ENCODE measurements around the gene FBXO36.
A peak's percentile ranks its signal among the peaks of the same experiment; 100 is the strongest.
"Not testable (repeated sequence)": the region's sequence is repeated elsewhere in the genome, so short reads cannot be mapped to it uniquely, and the experiment has no call there.

Gene FBXO36

DNA sequence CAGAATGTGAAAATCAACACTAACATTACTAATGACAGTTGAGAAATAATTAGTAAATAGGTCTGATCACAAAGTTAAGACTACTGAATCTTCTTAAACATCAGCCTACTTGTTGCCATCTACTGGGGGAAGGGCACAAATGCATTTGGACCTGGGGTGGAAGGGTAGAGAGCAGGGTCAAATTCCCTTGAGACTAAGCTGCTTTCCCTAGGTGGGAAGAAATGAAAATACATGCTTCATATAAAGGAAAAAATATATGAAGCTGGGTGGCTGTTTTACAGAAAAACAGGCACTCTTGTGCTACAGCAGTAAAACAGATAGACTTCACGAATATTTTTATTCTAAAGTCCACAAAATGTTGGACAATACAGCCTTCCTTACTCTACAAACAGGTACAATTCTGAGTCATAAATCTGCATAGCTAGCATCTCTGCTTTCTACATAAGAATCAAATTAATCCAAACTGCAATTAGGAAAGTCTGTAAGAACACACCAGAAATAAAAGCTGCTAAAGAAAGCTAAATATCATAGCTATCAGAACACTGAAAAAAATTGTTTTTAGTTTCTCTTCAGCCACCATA is 11.4 kb upstream of the FBXO36 start:
- no peak for DNase-seq (ENCODE audit: low spot score)
- H3K27ac ChIP-seq = no peak overlapping the region
- TF ChIP-seq, protein P1, sequence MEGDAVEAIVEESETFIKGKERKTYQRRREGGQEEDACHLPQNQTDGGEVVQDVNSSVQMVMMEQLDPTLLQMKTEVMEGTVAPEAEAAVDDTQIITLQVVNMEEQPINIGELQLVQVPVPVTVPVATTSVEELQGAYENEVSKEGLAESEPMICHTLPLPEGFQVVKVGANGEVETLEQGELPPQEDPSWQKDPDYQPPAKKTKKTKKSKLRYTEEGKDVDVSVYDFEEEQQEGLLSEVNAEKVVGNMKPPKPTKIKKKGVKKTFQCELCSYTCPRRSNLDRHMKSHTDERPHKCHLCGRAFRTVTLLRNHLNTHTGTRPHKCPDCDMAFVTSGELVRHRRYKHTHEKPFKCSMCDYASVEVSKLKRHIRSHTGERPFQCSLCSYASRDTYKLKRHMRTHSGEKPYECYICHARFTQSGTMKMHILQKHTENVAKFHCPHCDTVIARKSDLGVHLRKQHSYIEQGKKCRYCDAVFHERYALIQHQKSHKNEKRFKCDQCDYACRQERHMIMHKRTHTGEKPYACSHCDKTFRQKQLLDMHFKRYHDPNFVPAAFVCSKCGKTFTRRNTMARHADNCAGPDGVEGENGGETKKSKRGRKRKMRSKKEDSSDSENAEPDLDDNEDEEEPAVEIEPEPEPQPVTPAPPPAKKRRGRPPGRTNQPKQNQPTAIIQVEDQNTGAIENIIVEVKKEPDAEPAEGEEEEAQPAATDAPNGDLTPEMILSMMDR (IDR thresholded peaks at IDR 0.05) = no peak

DNA sequence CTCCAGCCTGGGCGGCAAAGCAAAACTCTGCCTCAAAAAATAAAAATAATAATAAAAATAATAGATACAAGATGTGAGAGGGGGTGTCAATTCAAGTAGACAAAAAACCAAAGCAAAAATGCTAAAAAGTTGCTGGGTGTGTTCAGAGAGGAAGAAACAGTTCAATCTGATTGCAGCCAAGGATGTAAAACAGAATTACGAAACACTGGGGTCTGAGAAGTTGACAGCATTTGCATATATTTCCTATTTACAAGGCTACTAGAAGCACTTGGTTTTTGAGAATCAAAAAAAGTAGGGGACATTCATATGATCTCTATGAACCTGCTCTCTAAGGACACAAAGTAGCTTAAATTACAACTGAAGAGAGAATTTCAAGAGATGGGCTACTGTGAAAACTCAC is 8.1 kb upstream of the FBXO36 start:
- no peak for DNase-seq (ENCODE audit: low spot score)
- TF ChIP-seq, protein P1 (IDR thresholded peaks at IDR 0.05) = no peak
- Histone ChIP-seq H3K4me3 (no peak overlapping the region), H3K27ac (no peak overlapping the region)

More for the DNA sequence above, 11.4 kb upstream of the FBXO36 start:
- no peak overlapping the region for H3K4me3 ChIP-seq

DNA sequence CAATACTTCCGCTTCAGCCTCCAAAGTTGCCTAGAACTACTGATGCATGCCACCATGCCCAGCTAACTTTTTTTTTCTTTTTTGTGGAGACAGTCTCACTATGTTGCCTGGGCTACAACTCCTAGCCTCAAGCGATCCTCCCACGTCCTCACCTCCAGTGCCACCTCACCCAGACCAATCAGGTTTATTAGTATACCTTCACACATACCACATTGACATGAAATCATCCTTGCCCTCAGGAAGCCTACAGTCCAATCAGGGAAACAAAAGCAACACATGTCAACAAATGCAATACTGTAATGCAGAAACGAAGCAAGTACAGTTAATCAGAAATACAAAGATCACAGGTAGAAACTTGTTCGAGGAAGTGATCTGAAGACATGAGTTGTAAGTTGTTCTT is 4.5 kb upstream of the FBXO36 start:
- TF ChIP-seq, protein P1 (IDR thresholded peaks at IDR 0.05) = no peak
- Histone ChIP-seq H3K4me3 (no peak overlapping the region), H3K27ac (no peak overlapping the region)
- no peak for DNase-seq (ENCODE audit: low spot score)

DNA sequence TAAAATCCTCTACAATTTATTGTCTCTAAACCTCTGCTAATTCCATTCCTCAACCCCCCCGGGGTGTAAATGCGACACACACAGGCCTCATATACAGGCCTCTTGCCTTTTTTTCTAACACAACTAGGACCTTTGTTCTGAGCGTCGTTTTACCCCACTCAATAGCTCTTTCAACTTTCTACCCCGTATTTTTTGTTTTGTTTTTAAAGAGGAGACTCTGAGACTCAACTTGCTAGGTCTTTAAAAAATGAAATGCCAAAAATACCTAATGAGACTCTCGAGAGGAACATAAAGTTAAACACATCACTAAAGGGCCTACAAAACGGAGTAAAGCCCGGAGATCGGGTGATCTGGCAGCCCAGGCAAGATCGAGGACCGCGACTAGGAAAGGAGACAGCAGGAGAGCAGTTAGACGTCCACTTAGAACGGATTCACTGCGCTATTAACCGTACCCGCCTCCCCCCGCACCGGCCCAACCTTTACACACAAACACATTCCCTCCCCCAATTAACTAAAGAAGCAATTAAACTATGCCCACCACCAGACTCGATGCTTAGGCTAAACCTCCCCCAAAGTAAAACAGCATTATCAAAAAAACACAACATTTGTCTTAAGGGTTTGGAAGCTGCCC is 2.2 kb upstream of the FBXO36 start:
- Histone ChIP-seq H3K27ac (peak overlapping the region; percentile 96 to 98), H3K4me3 (peak overlapping the region; percentile 93)
- TF ChIP-seq, protein P1 (IDR thresholded peaks at IDR 0.05) = no peak
- DNase-seq (ENCODE audit: low spot score) = no peak

DNA sequence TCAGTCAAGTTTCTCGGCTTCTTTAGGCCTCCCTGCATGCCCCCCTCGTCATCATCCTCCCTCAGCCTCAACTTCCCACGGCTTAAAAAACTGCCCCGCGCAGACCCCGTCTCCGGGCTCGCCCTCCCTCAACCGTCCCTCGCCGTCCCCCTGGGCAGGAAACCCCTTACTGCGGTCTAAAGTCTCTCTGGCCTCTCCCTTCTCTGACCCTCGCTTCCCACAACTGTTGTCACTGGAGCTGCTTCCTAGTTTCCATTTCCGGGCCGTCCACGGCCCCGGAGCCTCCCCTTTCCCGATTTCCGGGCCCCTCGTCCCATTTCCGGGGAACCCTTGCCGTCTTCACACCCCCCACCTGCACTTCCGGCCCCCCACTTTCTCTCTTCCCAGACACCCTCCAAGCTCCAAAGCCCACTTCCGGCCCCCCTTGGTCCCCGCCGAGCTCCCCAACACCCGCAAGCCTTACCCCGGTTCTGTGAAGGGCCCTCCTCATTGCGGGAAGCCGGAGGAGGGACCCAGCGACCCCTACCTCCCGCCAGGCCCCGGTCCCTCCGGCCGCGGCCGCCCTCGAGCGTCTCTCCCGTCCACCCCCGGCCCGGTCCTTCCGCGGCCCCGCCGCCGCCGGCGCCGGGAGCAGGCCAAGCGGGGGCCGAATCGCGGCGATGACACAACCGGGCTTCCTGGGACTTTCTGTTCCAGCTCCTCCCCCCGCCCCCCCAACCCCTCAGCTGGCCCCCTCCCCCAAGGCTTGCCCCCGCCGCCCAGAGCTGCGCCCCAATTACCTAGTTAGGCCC is 1.0 kb upstream of the FBXO36 start:
- TF ChIP-seq, protein P1 (IDR thresholded peaks at IDR 0.05) = no peak
- Histone ChIP-seq H3K4me3 (peak overlapping the region; percentile 93), H3K27ac (peak overlapping the region; percentile 96 to 98)
- DNase-seq (ENCODE audit: low spot score) = peak; percentile 80

DNA sequence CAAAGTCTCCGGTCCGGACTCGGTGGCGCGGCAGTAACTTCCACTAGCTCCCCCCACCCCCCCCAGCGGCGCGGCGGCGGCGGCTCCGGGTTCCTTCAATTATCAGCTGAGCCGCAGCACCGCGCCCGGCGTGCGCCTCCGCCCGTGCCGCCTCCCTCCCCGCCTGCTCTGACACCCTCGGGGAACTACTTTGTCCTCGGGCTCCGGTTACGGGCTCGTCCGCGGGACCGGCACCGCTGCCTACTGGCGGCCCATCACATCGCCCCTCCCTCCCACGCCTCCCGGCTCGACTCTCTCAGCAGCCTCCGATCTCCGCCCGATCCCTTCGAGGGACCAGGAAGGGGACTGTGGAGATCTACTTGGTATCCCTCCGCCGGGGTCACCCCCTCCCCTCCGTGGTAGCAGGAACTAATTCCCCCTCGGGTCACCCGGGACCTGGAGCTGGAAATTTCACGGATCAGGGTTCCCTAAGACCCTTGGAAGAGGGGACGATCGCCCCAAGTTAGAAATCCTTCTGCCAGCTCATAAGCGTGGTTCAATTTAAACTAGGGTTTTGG is 333 bp upstream of the FBXO36 start, which contains the start of gene TRIP12:
Gene TRIP12 (minus strand): TSS at position 118 of the 557 bp plus-strand sequence. CDS start 41,930 bp downstream, outside the sequence.
- peak; percentile 97 for DNase-seq (ENCODE audit: low spot score)
- Histone ChIP-seq H3K4me3 (peak within 1 kb of the TSS; percentile 93), H3K27ac (peak within 1 kb of the TSS; percentile 96 to 98)
- TF ChIP-seq, protein P1 (IDR thresholded peaks at IDR 0.05) = no peak

DNA sequence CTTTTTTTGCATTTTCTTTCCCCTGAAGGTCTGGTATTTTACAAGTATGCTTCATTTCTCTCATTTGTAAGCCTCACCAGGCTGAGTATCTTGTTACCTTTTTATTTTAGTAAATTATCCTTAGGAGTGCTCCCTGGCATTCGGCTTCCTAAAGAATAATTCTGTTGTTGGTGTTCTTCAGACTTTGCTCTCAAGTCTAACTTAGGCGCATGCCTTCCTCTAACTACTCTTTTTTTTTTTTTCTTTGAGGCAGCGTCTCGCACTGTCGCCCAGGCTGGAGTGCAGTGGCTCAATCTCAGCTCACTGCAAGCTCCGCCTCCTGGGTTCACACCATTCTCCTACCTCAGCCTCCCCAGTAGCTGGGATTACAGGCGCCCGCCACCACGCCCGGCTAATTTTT is 2.2 kb downstream of the FBXO36 start:
- not testable (repeated sequence) for H3K4me3 ChIP-seq; H3K27ac ChIP-seq; DNase-seq (ENCODE audit: low spot score)

All from coronary artery (tissue), 2 donors.